NCI-H345 treated with DMSO at 0.1 percent for 48 hours (cell line): ENCODE results near the gene PANX3.
"Not testable (repeated sequence)": the region's sequence is repeated elsewhere in the genome, so short reads cannot be mapped to it uniquely, and the experiment has no call there.

Source experiments
- DNase-seq: peaks from one replicate; lab custom pipeline; 2025; ENCODE audit not compliant: unreplicated experiment; lab: John Stamatoyannopoulos, UW

Gene PANX3

GRCh38 chr11:124611064-124611463 is at the start of gene PANX3:
TSS of gene PANX3 (plus strand) at chr11:124611428. CDS start at chr11:124611557, 129 bp downstream.
- no peak for DNase-seq

- no peak for DNase-seq
Measured at GRCh38 chr11:124569697-124570096, 41.5 kb upstream of the PANX3 start, which contains the start of gene OR8A1. TSS of gene OR8A1 (plus strand) at chr11:124569997. CDS start at chr11:124570120, 123 bp downstream.

- no peak for DNase-seq
Measured at GRCh38 chr11:124570160-124570559, 41.1 kb upstream of the PANX3 start.

GRCh38 chr11:124577716-124578427 is 33.4 kb upstream of the PANX3 start:
- DNase-seq = no peak

GRCh38 chr11:124578761-124579160 is 32.5 kb upstream of the PANX3 start:
- DNase-seq = no peak

- DNase-seq = no peak
Measured at GRCh38 chr11:124581817-124582216, 29.4 kb upstream of the PANX3 start.

GRCh38 chr11:124582565-124582964 is 28.7 kb upstream of the PANX3 start:
- no peak for DNase-seq

GRCh38 chr11:124583781-124584180 is 27.4 kb upstream of the PANX3 start:
- DNase-seq = no peak

- DNase-seq = no peak
Measured at GRCh38 chr11:124584681-124585372, 26.4 kb upstream of the PANX3 start.

- DNase-seq = peak; percentile 12
Measured at GRCh38 chr11:124586238-124586860, 24.9 kb upstream of the PANX3 start.

- no peak for DNase-seq
Measured at GRCh38 chr11:124591430-124591829, 19.8 kb upstream of the PANX3 start.

GRCh38 chr11:124592627-124593026 is 18.6 kb upstream of the PANX3 start:
- no peak for DNase-seq

GRCh38 chr11:124595302-124595701 is 15.9 kb upstream of the PANX3 start:
- no peak for DNase-seq

- DNase-seq = no peak
Measured at GRCh38 chr11:124597626-124598025, 13.6 kb upstream of the PANX3 start.

- DNase-seq = no peak
Measured at GRCh38 chr11:124600621-124601320, 10.5 kb upstream of the PANX3 start.

GRCh38 chr11:124602193-124602592 is 9.0 kb upstream of the PANX3 start:
- no peak for DNase-seq

GRCh38 chr11:124602723-124603122 is 8.5 kb upstream of the PANX3 start:
- DNase-seq = not testable (repeated sequence)

- DNase-seq = no peak
Measured at GRCh38 chr11:124605719-124606118, 5.5 kb upstream of the PANX3 start.

GRCh38 chr11:124608147-124608546 is 3.1 kb upstream of the PANX3 start:
- no peak for DNase-seq

GRCh38 chr11:124610295-124610694 is 933 bp upstream of the PANX3 start:
- no peak for DNase-seq

GRCh38 chr11:124612045-124612444 is 817 bp downstream of the PANX3 start:
- peak; percentile 47 for DNase-seq
